ENCODE results near the gene THAP10.
"Not testable (repeated sequence)": the region's sequence is repeated elsewhere in the genome, so short reads cannot be mapped to it uniquely, and the experiment has no call there.

The THAP10 gene

DNA sequence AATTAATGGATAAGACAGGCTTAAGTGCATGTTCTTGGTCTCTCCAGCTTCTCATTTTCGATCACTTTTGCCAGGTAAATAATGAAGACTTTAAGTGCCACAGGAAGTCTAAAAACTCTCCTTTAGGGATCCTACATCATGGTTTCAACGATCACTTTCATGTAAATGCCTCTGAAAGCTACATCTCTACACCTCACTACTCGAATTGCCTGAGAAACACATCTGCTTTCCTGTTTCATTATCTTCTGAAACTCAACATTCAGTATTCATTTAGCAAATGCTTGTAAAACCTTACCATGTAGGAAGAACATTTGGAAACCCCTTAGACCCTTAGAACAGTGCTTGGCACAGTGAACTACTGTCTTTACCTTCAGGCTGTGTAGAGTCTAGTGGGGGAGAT, 16.2 kb downstream of the THAP10 start:
- no peak for DNase-seq

DNA sequence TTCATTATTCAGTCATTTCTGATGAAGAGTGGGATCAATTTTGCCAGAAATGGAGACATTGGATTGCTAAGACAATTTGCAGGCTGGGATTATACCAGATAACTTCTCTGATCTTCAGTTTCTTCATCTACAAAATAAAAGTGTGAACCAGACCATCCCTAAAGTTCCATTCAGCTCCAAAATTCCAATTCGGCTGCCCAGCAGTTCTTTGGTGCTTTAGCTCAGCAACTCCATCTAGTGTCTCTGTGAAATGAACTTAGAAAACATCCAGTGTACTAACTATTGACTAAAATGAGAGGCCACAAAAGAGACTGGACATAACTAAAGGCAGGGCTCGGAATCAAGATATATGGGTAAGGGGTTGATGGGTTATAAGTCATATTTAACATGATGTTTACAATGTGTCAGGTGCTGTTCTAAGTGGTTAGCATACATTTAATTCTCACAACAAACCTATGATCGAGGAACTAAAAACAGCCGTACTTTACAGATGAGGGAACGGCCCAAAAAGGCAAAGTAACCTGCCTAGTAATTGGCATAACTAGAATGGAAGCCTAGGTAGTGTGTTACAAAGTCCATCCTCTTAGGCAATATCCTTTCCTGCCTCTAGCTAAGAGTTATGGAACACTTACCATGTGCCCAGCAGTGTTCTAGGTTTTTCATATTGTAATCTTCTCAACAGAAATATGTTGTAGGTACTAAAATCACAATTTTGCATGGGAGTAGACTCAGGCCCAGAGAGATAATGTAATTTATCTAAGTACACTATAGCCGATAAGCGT, 17.0 kb downstream of the THAP10 start:
- DNase-seq = no peak

DNA sequence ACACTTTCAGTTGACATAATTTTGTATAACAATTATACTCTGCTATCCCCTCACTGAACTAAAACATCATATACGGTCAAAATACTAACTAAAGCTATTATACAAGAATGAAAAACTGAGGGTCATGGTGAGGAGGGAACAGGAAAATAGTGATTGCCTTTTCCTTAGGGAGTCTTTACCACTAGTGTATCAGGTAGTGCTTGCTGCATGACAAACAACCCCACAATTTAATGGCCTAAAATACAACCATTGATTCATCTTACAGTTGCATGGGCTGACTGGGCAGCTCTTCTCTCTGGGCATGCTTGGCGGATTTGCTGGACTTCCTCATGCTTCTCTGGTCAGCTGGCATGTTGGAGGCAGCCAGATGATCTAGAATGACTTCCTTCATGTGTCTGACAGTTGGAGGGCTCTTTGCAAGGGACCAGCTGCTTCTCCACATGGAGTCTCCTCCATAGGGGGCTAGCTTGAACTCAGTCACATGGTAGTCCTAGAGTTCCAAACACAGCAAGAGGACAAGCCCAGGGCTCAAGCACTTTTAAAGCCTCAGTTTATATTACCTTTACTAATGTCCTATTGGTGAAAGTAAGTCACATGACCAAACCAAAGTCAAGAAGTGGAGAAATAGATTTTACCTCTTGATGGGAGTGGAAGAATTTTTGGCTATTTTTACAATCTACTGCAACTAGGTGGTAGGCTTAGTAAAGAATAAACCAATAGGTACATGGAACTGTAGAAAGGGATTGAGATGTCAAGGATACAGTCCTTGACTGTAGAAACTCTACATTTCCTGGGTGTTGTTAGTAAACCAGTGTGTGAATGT, 18.8 kb downstream of the THAP10 start:
- DNase-seq = no peak

- DNase-seq = not testable (repeated sequence)
Observed at GRCh38 chr15:70871490-70871889, 20.7 kb downstream of the THAP10 start.

DNA sequence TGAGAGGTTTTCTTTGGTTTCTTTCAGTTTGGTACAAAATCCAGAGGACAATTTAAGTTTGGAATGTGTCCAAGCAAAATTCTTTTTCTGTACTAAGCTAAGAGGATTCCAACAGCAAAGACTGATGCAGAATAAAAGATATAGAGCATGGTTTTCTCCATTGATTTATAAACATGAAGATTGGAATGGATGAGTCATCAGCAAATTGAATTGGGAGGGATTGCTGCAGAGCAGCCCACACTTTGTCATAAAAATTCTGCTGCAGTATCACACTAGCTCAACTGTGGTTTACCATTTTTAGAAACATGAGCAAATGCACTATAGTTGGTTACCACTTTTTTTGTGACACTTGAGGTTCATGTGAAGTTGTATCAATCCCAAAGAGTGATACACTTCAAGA, 22.2 kb downstream of the THAP10 start:
- peak; percentile 14 for DNase-seq

GRCh38 chr15:70869346-70869745, 22.9 kb downstream of the THAP10 start:
- DNase-seq = no peak

- DNase-seq = no peak
Observed at GRCh38 chr15:70867911-70868467, 24.2 kb downstream of the THAP10 start.

GRCh38 chr15:70866982-70867641, 25.1 kb downstream of the THAP10 start:
- DNase-seq = no peak

DNA sequence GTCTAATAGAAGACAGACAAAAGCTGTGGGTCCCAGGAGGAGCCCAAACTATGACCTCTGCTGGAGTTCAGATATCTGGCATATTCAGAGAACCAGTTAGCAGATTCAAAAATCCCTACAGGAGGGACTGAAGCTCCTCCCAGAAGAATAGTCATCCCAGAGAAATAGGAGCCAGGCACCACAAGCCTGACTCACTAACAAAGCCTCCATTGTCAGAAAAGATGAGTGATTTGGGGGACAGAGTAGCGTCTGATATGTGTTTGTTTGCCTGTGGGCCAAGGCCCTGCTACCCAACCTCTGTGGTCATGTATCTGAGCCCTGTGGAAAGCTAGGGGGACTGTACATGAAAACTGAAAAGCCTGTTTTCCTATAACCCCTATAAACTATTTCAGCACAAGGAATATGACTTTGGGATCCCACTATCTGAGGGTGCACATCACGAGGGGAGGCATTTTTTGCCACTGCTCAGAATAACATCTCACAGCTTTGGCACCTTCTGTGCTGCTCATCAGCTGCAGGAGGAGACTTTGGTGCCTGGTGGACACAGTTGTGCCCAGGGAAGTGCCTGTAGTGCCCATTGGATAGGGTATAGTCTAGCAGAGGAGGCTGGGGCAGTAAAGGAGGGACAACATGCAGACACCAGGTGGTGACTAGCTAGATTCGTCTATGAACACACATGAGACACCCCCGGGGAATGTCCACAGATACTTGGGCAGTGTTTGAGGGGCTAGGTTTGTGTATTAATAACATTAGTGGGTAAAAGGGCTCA, 28.6 kb downstream of the THAP10 start:
- DNase-seq = no peak

DNA sequence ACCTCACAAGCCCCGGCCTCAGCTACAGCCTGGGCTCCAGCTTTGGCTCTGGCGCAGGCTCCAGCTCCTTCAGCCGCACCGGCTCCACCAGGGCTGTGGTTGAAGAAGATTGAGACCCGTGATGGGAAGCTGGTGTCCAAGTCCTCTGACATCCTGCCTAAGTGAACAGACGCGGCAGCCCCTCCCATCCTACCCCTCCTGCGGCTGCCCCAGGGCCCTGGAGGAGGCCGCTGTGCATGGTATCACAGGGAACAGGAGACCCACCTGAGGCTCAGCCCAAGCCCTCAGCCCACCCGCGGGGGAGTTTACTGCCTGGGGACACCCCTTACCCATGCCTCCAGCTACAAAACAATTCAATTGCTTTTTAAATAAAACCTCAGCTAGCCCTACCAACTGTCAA, 32.2 kb downstream of the THAP10 start:
- no peak for DNase-seq

GRCh38 chr15:70859322-70859908, 32.8 kb downstream of the THAP10 start:
- DNase-seq = no peak

- not testable (repeated sequence) for DNase-seq
Observed at GRCh38 chr15:70858614-70859321, 33.5 kb downstream of the THAP10 start.

GRCh38 chr15:70857562-70858285, 34.5 kb downstream of the THAP10 start:
- no peak for DNase-seq

DNA sequence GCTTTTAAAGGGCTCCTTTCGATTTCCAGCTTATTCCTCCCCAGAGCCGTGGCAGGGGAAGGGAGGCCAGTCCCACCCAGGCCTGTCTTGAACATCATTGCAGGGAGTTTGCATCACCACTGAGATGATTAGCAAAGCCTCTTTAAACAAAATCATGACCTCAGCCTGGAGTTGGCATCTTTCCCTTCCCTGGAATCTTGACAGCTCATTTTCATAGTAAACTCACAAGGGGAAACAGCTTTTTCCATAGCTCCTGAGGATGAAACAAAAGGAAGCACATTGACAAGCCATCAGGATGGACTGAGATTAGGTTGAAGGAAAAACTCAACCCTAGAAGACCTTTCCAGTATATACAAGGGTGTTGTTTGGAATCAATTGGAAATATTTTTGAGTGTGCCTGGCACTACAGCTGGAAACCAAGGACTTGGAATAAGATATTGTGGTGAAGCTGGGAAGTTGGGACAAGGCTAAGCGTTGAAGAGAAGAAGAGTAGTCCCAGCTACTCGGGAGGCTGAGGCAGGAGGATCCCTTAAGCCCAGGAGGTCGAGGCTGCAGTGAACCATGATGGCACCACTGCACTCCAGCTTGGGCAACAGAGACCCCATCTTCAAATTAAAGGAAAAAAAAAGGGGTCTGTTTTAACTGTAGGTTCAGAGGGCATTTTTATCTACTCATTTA, 35.2 kb downstream of the THAP10 start:
- no peak for DNase-seq

GRCh38 chr15:70856177-70856883, 35.9 kb downstream of the THAP10 start:
- DNase-seq = no peak

GRCh38 chr15:70855764-70856163, 36.5 kb downstream of the THAP10 start:
- no peak for DNase-seq

- no peak for DNase-seq
Observed at GRCh38 chr15:70854666-70854976, 37.6 kb downstream of the THAP10 start.

DNA sequence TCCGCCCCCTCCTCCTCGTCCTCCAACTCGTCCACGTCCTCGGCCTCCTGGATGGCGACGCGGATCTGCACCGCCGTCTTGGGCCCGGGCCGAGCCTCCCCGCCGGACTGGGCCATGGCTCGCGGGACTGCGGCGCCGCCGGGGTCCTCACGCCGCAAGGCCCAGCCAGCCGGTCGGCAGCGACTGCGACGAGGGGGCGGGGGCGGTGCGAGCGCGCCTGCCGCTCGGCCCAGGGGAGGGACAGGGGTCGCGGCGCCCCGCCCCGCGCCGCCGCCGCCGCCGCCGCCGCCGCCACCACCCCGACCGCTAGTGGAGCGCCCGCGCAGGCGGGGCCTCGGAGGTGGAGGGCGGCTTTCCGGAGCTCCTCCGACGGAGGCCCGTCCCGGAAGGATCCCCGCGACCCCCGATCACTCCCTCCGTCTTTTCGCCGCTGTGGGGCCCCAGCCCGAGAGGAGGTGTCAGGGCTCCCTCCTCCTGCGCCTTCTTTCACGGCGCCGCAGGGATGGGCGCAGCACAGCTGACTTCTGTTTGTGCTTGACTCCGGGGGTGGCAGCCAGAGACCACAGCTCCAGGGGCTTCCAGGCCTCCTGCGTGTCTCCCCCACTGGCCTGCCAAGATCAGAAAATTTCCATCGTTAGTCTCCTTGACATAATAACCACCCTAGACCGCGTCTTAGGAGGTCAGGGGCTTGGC, 38.1 kb downstream of the THAP10 start, which contains the start of gene LARP6:
Gene LARP6 (minus strand): TSS at position 185 of the 693 bp plus-strand sequence. CDS start 69 bp downstream, at position 116.
- DNase-seq = peak; percentile 5
